B cell (primary cell): Measurements from ENCODE around the gene FOXN3.

Source experiments
- EZH2 ChIP-seq: IDR thresholded peaks from 2 replicates; pipeline ENCODE4 v1.6.1; 2012; ENCODE audit warnings: borderline replicate concordance, low read depth, mild to moderate bottlenecking, moderate library complexity, low read length; ENCODE audit not compliant: insufficient read depth, poor library complexity, severe bottlenecking
- TF ChIP-seq, protein P1 (sequence below): fragments of 200-600 bp; IDR thresholded peaks from one replicate; pipeline ENCODE4 v1.8.0; 2022; ENCODE audit warnings: antibody characterized with exemption, mild to moderate bottlenecking

- TF ChIP-seq EZH2 = no peak
- TF ChIP-seq, protein P1, sequence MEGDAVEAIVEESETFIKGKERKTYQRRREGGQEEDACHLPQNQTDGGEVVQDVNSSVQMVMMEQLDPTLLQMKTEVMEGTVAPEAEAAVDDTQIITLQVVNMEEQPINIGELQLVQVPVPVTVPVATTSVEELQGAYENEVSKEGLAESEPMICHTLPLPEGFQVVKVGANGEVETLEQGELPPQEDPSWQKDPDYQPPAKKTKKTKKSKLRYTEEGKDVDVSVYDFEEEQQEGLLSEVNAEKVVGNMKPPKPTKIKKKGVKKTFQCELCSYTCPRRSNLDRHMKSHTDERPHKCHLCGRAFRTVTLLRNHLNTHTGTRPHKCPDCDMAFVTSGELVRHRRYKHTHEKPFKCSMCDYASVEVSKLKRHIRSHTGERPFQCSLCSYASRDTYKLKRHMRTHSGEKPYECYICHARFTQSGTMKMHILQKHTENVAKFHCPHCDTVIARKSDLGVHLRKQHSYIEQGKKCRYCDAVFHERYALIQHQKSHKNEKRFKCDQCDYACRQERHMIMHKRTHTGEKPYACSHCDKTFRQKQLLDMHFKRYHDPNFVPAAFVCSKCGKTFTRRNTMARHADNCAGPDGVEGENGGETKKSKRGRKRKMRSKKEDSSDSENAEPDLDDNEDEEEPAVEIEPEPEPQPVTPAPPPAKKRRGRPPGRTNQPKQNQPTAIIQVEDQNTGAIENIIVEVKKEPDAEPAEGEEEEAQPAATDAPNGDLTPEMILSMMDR = no peak
Measured at GRCh38 chr14:89417091-89417464, at the start of gene FOXN3.
